RKO (cell line): ENCODE measurements around the gene SDC3.

Experiments
- DNase-seq: peaks from one replicate; pipeline ENCODE4 v3.0.0-alpha.2; 2016; ENCODE audit warnings: low spot score

Gene SDC3

GRCh38 chr1:30904962-30905335 lies 3.6 kb downstream of the SDC3 start:
- no peak for DNase-seq

GRCh38 chr1:30904191-30904961 lies 4.2 kb downstream of the SDC3 start:
- DNase-seq: no peak

- DNase-seq: no peak
These were observed 5.1 kb downstream of the SDC3 start for GRCh38 chr1:30903343-30904034.

- no peak for DNase-seq
These were observed 5.8 kb downstream of the SDC3 start for GRCh38 chr1:30902593-30903290.

GRCh38 chr1:30901798-30902581 lies 6.6 kb downstream of the SDC3 start:
- DNase-seq: no peak

- no peak for DNase-seq
These were observed 7.5 kb downstream of the SDC3 start for GRCh38 chr1:30900931-30901560.

- DNase-seq: no peak
These were observed 8.1 kb downstream of the SDC3 start for GRCh38 chr1:30900486-30900885.

GRCh38 chr1:30899577-30900389 lies 8.8 kb downstream of the SDC3 start:
- DNase-seq: no peak

GRCh38 chr1:30898031-30898815 lies 10.3 kb downstream of the SDC3 start:
- DNase-seq: no peak

GRCh38 chr1:30896905-30897304 lies 11.7 kb downstream of the SDC3 start:
- no peak for DNase-seq

GRCh38 chr1:30895944-30896660 lies 12.5 kb downstream of the SDC3 start:
- no peak for DNase-seq

GRCh38 chr1:30895382-30895943 lies 13.1 kb downstream of the SDC3 start:
- no peak for DNase-seq

GRCh38 chr1:30894508-30894973 lies 14.0 kb downstream of the SDC3 start:
- no peak for DNase-seq

GRCh38 chr1:30893776-30894507 lies 14.6 kb downstream of the SDC3 start:
- DNase-seq: no peak

GRCh38 chr1:30892671-30893073 lies 15.9 kb downstream of the SDC3 start:
- no peak for DNase-seq

GRCh38 chr1:30891227-30891552 lies 17.4 kb downstream of the SDC3 start:
- DNase-seq: no peak

GRCh38 chr1:30890502-30891226 lies 17.9 kb downstream of the SDC3 start:
- DNase-seq: no peak

GRCh38 chr1:30889511-30889910 lies 19.0 kb downstream of the SDC3 start:
- DNase-seq: no peak
